Bronchial epithelial cell (primary cell): ENCODE results near the gene POU2AF2. TPM values are rescaled to one million over a fixed set of nuclear protein-coding genes. Genes with fewer than 3 reads are reported as not detected.

Source experiments
- DNase-seq: peaks from one replicate; pipeline ENCODE4 v3.0.0-alpha.2; 2010; ENCODE audit warnings: low read depth
- FAIRE-seq: peaks from 2 replicates; lab custom pipeline; 2011; peaks lifted over from hg19 to GRCh38; lab: Jason Lieb, UNC
- H3K27me3 ChIP-seq: 2 replicates; pipeline ENCODE4 v1.5.1; 2011; ENCODE audit warnings: low read length; ENCODE audit not compliant: control insufficient read depth, insufficient read depth
- H3K36me3 ChIP-seq: 2 replicates; pipeline ENCODE4 v1.5.1; 2011; ENCODE audit warnings: low read length; ENCODE audit not compliant: control insufficient read depth, insufficient read depth
- H3K4me3 ChIP-seq: 2 replicates; pipeline ENCODE4 v1.5.1; 2011; ENCODE audit warnings: mild to moderate bottlenecking, low read depth, low read length, control low read depth
- CTCF ChIP-seq: IDR thresholded peaks from 2 replicates; pipeline ENCODE4 v1.5.1; 2011; ENCODE audit warnings: mild to moderate bottlenecking, moderate library complexity, low read length, control low read depth, inconsistent platforms; ENCODE audit not compliant: insufficient read depth, severe bottlenecking
- total RNA-seq: library from RNA; depleted of rRNA; stranded (reverse); fragments of >200 nt; gene quantifications from 2 replicates; pipeline ENCODE4 v1.2.1, GENCODE V29; 2014

POU2AF2 gene
- total RNA-seq, 1 donor from 2014 or later, result not detected

GRCh38 chr11:111225881-111226280 lies 19.6 kb upstream of the POU2AF2 start:
- no peaks in the 10 kb centered on the region for H3K27me3 ChIP-seq
- no peak for TF ChIP-seq CTCF
- no peaks in the 10 kb centered on the region for H3K36me3 ChIP-seq
- FAIRE-seq, result no peak
- no peak overlapping the region for H3K4me3 ChIP-seq
- no peak for DNase-seq

- Histone ChIP-seq H3K4me3 (no peak overlapping the region), H3K27me3 (no peaks in the 10 kb centered on the region), H3K36me3 (no peaks in the 10 kb centered on the region)
- TF ChIP-seq CTCF, result no peak
- FAIRE-seq, result no peak
- no peak for DNase-seq
These were observed 15.9 kb upstream of the POU2AF2 start for GRCh38 chr11:111229604-111230003.

- no peaks in the 10 kb centered on the region for H3K27me3 ChIP-seq
- no peak for TF ChIP-seq CTCF
- DNase-seq (peak; percentile 5), FAIRE-seq (no peak)
- H3K36me3 ChIP-seq, result no peaks in the 10 kb centered on the region
- no peak overlapping the region for H3K4me3 ChIP-seq
These were observed 15.4 kb upstream of the POU2AF2 start for GRCh38 chr11:111230122-111230465.

GRCh38 chr11:111231836-111232235 lies 13.7 kb upstream of the POU2AF2 start:
- FAIRE-seq, result no peak

GRCh38 chr11:111236383-111236782 lies 9.1 kb upstream of the POU2AF2 start:
- TF ChIP-seq CTCF, result no peak
- no peaks in the 10 kb centered on the region for H3K36me3 ChIP-seq
- no peak overlapping the region for H3K4me3 ChIP-seq
- no peak for DNase-seq
- H3K27me3 ChIP-seq, result no peaks in the 10 kb centered on the region
- no peak for FAIRE-seq

More at GRCh38 chr11:111231836-111232235, 13.7 kb upstream of the POU2AF2 start:
- DNase-seq, result no peak
- H3K27me3 ChIP-seq, result no peaks in the 10 kb centered on the region
- H3K4me3 ChIP-seq, result no peak overlapping the region
- H3K36me3 ChIP-seq, result no peaks in the 10 kb centered on the region
- no peak for TF ChIP-seq CTCF

- Histone ChIP-seq H3K4me3 (no peak overlapping the region), H3K36me3 (no peaks in the 10 kb centered on the region), H3K27me3 (no peaks in the 10 kb centered on the region)
- TF ChIP-seq CTCF, result no peak
- FAIRE-seq (no peak), DNase-seq (no peak)
These were observed 7.6 kb upstream of the POU2AF2 start for GRCh38 chr11:111237926-111238325.
